A375 (cell line): ENCODE results near the gene TRPM8. TPM values are rescaled to one million over a fixed set of nuclear protein-coding genes. Genes with fewer than 3 reads are reported as not detected.

ENCODE experiments used
- total RNA-seq: library from RNA; depleted of rRNA; stranded (reverse); fragments of >200 nt; shearing (Covaris generic); gene quantifications from 2 replicates; pipeline ENCODE4 v1.2.3, GENCODE V29; 2014; rRNA removed

TRPM8 gene
- total RNA-seq = 2.6 and 5.8 TPM in 2 replicates

GRCh38 chr2:233917116-233917515 lies at the start of gene TRPM8:
Gene TRPM8, plus strand, starts transcription at chr2:233917373. Its CDS starts 9,165 bp downstream, at chr2:233926538.

GRCh38 chr2:233867993-233868532 lies 49.1 kb upstream of the TRPM8 start, which contains the start of gene MSL3B:
Gene MSL3B, minus strand, starts transcription at chr2:233868386.

GRCh38 chr2:234050455-234051135 lies 133.4 kb downstream of the TRPM8 start, which contains the start of gene SPP2:
Gene SPP2, plus strand, starts transcription at chr2:234050702. Its CDS starts 85 bp downstream, at chr2:234050787.

Other genes with a start within 250 kb of the TRPM8 start
- not detected in 2 replicates for gene UGT1A9, start 245.5 kb upstream of the TRPM8 start, total RNA-seq
- not detected in 2 replicates for gene UGT1A7, start 235.5 kb upstream of the TRPM8 start, total RNA-seq
- not detected in 2 replicates for gene UGT1A6, start 224.5 kb upstream of the TRPM8 start, total RNA-seq
- gene UGT1A5, start 204.5 kb upstream of the TRPM8 start, total RNA-seq = not detected in 2 replicates
- gene UGT1A4, start 198.6 kb upstream of the TRPM8 start, total RNA-seq = not detected in 2 replicates
- gene UGT1A3, start 188.3 kb upstream of the TRPM8 start, total RNA-seq = not detected in 2 replicates
- gene UGT1A1, start 157.1 kb upstream of the TRPM8 start, total RNA-seq = not detected in 2 replicates
- gene MROH2A, start 139.0 kb upstream of the TRPM8 start, total RNA-seq = not detected in 2 replicates
- gene HJURP, start 62.8 kb upstream of the TRPM8 start, total RNA-seq = 32.4 and 43.8 TPM in 2 replicates
- gene SPP2, start 133.3 kb downstream of the TRPM8 start, total RNA-seq = not detected in 2 replicates